ENCODE measurements around the gene ZNF518B. TPM values are rescaled to one million over a fixed set of nuclear protein-coding genes. Genes with fewer than 3 reads are reported as not detected.

ZNF518B gene, protein sequence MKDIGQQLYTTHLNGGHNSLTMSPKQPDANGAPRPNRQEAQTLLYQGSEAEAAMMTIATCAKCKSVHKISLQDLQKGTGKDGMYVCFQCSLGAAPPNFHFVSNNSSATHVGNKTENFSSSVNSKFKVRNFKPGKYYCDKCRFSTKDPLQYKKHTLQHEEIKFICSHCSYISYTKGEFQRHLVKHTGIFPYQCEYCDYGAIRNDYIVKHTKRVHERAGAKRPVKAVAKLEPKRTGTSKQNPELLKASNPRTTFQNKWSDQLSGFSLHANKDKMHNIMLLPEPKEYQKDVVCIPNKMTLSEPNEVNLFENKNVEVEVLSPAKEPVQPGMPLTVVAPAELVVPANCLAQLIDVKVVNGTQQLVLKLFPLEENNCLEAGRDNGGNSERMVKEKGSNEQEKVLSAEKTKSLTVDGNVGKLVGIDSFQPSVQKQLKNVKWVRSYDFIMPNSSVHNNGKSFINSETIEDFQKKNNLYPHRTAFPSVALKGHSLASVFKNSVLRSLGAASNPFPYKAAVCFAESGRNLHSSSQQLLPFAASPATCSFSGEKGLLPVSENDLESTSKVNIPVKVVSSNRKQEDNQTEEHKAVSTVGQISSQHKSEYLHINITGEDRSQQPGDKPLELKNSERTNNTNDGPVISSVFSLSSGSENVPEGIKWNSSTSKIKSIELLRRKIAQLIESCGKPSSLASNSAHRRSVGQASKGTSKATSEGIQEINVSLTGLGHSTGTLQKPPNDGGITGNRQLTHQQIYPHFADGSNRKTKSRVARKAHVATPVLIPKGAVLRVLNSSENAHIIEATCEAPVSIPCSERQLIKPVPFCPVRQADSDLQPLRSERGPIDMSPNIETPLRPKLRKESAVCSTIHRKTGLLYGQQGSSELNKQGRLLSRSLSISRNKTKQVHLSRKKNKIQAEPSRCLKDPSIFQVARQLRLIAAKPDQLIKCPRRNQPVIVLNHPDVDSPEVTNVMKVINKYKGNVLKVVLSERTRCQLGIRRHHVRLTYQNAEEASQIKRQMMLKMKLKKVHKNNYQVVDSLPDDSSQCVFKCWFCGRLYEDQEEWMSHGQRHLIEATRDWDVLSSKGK
- total RNA-seq: 22.8 TPM in 2 replicates

DNA sequence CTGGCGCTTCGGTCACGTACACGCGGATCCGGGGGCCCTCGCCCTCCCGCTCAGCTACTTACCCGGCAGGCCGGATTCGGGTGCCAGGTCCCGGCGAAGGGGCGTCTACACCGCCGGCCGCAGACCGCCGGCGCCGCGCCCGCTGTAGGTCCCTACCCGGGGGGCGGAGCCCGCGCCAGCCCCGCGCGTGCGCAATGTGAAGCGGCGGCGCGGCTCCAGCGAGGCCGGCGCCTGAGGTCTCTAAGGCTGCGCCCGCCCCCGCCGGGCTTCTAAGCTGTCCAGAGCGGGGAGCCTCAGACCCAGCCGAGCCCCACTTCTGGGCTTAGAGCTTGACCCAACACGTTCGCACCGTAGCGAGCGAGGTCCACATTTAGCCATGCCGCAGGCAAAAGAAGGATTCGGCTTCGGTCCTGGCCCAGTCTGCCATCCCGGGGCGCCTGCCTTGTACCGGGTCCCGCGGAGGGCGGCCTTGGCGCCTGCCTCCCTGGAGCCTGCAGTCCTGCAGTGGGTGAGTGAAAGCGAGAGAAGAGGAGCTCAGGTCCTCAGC is at the start of gene ZNF518B:
Gene ZNF518B, minus strand, starts transcription at position 172 of the 547 bp plus-strand sequence. CDS start 11,098 bp downstream, outside the sequence.
- peaks cover 60% of the 10 kb centered on the region for H3K4me1 Mint-ChIP-seq (ENCODE audit: low read depth)

DNA sequence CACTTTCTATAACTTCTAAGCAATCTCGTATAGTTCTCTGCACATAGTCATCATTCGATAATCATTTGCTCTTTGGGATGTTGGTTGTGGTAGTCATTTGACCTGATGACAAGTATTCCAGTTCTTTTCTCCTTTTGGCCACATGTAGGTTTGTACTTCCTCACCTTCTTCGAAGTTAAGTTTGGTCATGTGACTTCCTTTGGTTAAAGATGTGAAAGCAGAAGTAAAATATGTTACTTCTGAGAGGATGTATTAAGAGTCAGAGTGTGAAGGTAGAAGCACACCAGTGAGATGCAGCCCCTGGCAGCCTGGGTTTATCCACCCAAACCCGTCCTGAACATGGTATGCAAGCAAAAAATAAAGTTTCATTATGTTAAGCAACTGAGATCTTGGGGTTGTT is 48.9 kb upstream of the ZNF518B start:
- Mint-ChIP-seq H3K27ac (no peak overlapping the region), H3K4me1 (ENCODE audit: low read depth) (no peaks in the 10 kb centered on the region), H3K9me3 (peaks cover 11% of the 10 kb centered on the region), H3K36me3 (ENCODE audit: low read depth) (no peaks in the 10 kb centered on the region), H3K4me3 (no peak overlapping the region), H3K27me3 (ENCODE audit: insufficient read depth) (no peaks in the 10 kb centered on the region)
- intact Hi-C loops (cut with micrococcal nuclease): no loop called here
- DNase-seq (ENCODE audit: low spot score): no peak

More for the DNA sequence above, at the start of gene ZNF518B:
- peaks cover 17% of the 10 kb centered on the region for H3K27me3 Mint-ChIP-seq (ENCODE audit: insufficient read depth)
- peaks cover 42% of the 10 kb centered on the region for H3K36me3 Mint-ChIP-seq (ENCODE audit: low read depth)
- peak; percentile 79 for DNase-seq (ENCODE audit: low spot score)
- peak within 1 kb of the TSS; percentile 94 for H3K4me3 Mint-ChIP-seq
- peak within 1 kb of the TSS; percentile 94 for H3K27ac Mint-ChIP-seq
- intact Hi-C loops (cut with micrococcal nuclease): loop anchor here (1.0 to 10.0 kb wide), 5 partner anchors 200 to 497 kb away; no protein-coding TSS in a partner anchor
- peaks cover 9% of the 10 kb centered on the region for H3K9me3 Mint-ChIP-seq

DNA sequence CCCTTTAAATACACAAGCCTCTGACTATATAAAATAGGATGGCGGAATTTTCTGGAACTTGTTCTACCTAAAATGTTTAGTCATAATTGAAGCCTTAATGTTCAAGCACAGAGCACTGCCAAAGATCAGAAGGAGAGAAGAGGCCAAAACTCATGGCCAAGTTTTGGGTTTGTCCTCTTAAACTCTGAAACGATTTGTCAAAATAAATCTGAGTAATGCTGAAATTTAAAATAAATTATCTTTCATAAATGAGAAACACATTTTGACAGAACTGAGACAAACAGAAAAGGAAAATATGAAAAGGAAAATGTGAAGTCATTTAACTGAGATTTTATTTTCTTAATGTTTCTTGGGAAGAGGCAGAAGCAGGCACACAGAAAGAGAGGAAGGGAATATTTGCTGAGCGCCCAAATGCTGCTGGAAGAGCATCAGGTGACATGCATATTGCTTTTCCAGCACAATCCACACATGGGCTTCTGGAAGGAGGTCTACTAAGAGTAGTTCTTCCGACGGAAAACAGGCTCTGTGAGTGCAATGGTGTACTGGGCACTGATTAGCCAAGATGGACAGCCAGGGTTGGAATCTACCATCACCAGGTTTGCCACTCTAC is 47.4 kb upstream of the ZNF518B start:
- H3K27me3 Mint-ChIP-seq (ENCODE audit: insufficient read depth): no peaks in the 10 kb centered on the region
- H3K36me3 Mint-ChIP-seq (ENCODE audit: low read depth): no peaks in the 10 kb centered on the region
- intact Hi-C loops (cut with micrococcal nuclease): no loop called here
- peaks cover 11% of the 10 kb centered on the region for H3K9me3 Mint-ChIP-seq
- H3K27ac Mint-ChIP-seq: no peak overlapping the region
- DNase-seq (ENCODE audit: low spot score): no peak
- H3K4me3 Mint-ChIP-seq: no peak overlapping the region
- no peaks in the 10 kb centered on the region for H3K4me1 Mint-ChIP-seq (ENCODE audit: low read depth)

DNA sequence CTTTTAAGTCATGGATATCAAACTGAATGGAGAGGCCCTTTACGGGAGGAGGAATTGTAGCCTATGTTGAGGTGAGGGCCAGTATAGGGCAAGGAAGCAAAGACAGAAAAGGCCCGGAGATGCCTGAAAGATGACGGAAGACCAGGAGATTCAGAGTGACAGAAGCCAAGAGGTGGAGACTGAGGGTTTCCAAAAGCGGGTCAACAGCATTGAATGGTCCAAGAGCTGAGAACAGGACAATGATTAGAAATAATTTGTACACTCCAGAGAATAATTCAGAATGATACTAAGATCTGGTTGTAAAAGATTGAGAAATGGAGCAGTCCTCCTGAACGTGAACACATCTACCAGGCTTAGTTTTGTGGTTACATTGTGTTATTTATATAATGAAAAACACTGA is 45.5 kb upstream of the ZNF518B start:
- no peak overlapping the region for H3K27ac Mint-ChIP-seq
- peaks cover 11% of the 10 kb centered on the region for H3K9me3 Mint-ChIP-seq
- no peaks in the 10 kb centered on the region for H3K4me1 Mint-ChIP-seq (ENCODE audit: low read depth)
- intact Hi-C loops (cut with micrococcal nuclease): no loop called here
- H3K4me3 Mint-ChIP-seq: no peak overlapping the region
- H3K27me3 Mint-ChIP-seq (ENCODE audit: insufficient read depth): no peaks in the 10 kb centered on the region
- no peaks in the 10 kb centered on the region for H3K36me3 Mint-ChIP-seq (ENCODE audit: low read depth)
- DNase-seq (ENCODE audit: low spot score): no peak

DNA sequence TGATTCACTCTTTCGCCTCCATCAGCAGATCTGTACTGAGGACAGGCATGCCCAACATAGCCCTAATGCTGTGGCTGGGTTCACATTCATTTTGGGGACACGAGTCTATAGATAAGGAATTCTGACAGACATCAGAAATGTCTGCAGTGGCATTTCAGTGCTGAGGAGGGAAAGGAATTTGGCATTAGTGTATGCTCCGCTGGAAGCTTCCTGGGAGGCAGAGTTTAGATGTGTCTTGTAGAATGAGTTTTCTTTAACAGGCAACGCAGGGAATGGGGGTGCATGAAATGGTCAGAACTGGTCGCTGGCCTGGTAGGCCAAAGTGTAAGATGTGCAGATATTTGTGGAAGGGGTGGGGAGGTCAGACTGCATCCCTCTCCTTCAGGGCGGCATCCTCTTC is 43.5 kb upstream of the ZNF518B start:
- H3K4me3 Mint-ChIP-seq: no peak overlapping the region
- intact Hi-C loops (cut with micrococcal nuclease): no loop called here
- peaks cover 4% of the 10 kb centered on the region for H3K9me3 Mint-ChIP-seq
- DNase-seq (ENCODE audit: low spot score): no peak
- H3K27me3 Mint-ChIP-seq (ENCODE audit: insufficient read depth): no peaks in the 10 kb centered on the region
- no peaks in the 10 kb centered on the region for H3K4me1 Mint-ChIP-seq (ENCODE audit: low read depth)
- no peak overlapping the region for H3K27ac Mint-ChIP-seq
- H3K36me3 Mint-ChIP-seq (ENCODE audit: low read depth): no peaks in the 10 kb centered on the region

DNA sequence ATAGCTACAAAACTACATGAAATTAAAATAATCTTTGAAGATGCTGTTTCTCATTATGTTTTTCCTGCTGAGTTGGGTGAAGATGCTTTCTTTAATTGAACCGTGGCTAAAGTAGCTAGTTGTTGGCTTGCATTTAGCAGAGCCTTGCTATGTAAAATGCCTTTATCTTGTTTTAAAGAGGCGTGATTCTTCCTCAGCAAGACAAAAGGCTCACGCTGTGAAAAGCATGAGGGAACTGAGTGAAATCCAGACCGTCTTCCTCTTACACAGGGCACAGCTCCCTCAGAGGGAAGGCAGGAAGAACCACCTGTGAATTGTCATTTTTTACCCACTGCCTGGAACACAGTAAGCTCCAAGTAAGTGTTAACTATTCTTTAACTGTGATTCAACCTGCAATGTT is 39.0 kb upstream of the ZNF518B start:
- H3K9me3 Mint-ChIP-seq: no peaks in the 10 kb centered on the region
- H3K27ac Mint-ChIP-seq: no peak overlapping the region
- peaks cover 2% of the 10 kb centered on the region for H3K27me3 Mint-ChIP-seq (ENCODE audit: insufficient read depth)
- H3K4me3 Mint-ChIP-seq: no peak overlapping the region
- H3K36me3 Mint-ChIP-seq (ENCODE audit: low read depth): no peaks in the 10 kb centered on the region
- intact Hi-C loops (cut with micrococcal nuclease): no loop called here
- no peaks in the 10 kb centered on the region for H3K4me1 Mint-ChIP-seq (ENCODE audit: low read depth)
- no peak for DNase-seq (ENCODE audit: low spot score)

DNA sequence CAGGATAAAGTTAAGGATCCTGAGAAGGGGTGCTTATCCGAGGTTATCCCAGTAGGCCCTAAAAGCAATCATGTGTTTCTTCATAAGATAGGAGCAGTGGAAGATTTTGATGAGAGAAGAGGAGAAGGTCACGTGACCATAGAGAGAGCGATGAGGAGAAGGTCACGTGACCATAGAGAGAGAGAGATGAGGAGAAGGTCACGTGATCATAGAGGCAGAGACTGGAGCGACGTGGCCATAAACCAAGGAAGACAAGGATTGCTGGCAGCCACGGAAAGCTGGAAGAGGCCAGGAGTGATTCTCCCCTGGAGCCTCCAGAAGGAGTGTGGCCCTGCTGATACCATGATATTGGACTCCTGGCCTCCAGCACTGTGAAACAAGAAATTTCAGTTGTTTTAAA is 38.4 kb upstream of the ZNF518B start:
- Mint-ChIP-seq H3K27me3 (ENCODE audit: insufficient read depth) (peaks cover 2% of the 10 kb centered on the region), H3K27ac (no peak overlapping the region), H3K36me3 (ENCODE audit: low read depth) (no peaks in the 10 kb centered on the region), H3K4me3 (no peak overlapping the region), H3K9me3 (no peaks in the 10 kb centered on the region), H3K4me1 (ENCODE audit: low read depth) (no peaks in the 10 kb centered on the region)
- intact Hi-C loops (cut with micrococcal nuclease): no loop called here
- no peak for DNase-seq (ENCODE audit: low spot score)

DNA sequence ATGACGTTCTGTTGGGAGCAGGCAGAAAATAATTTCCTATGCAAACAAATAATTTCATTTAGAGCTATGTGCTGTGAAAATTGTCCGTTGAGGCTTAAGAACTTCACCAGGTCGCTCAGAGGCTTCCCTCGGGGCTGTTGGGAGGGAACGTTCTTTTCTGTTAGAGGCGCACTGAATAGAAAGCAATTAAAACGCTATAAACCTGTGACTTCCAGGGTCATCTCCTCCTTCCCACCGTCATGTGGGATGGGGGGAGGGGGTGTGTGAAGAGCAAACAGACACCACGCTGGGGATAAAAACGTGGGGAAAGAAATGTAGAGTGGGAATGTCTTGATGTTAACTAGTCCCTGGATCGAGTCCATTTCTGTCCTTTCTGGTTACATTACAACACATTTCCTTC is 35.2 kb upstream of the ZNF518B start:
- no peak overlapping the region for H3K27ac Mint-ChIP-seq
- intact Hi-C loops (cut with micrococcal nuclease): no loop called here

DNA sequence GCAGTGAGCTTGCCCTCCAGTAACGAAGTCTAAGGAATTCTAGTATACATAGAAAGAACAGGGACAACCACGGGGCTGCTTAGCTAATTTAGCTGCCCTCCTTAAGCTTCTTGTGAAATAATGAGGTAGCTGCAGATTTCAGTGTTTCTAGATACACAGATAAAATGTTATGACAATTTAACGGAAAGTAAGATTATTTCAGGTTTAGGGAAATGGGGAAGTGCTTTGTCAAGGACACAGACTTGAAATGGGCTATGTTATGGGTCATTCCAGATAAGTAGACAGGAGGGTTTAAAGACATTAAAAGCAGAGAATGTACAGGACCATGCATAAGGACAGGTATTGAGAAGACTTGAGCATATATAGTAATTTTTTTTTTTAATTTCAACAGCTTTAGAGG is 34.2 kb upstream of the ZNF518B start:
- Mint-ChIP-seq H3K4me3 (no peak overlapping the region), H3K9me3 (no peaks in the 10 kb centered on the region), H3K27me3 (ENCODE audit: insufficient read depth) (peaks cover 24% of the 10 kb centered on the region), H3K4me1 (ENCODE audit: low read depth) (peaks cover 6% of the 10 kb centered on the region), H3K36me3 (ENCODE audit: low read depth) (no peaks in the 10 kb centered on the region), H3K27ac (no peak overlapping the region)
- intact Hi-C loops (cut with micrococcal nuclease): no loop called here
- DNase-seq (ENCODE audit: low spot score): no peak

More for the DNA sequence above, 35.2 kb upstream of the ZNF518B start:
- Mint-ChIP-seq H3K4me1 (ENCODE audit: low read depth) (peaks cover 6% of the 10 kb centered on the region), H3K36me3 (ENCODE audit: low read depth) (no peaks in the 10 kb centered on the region), H3K9me3 (no peaks in the 10 kb centered on the region), H3K27me3 (ENCODE audit: insufficient read depth) (peaks cover 15% of the 10 kb centered on the region), H3K4me3 (no peak overlapping the region)
- DNase-seq (ENCODE audit: low spot score): no peak

DNA sequence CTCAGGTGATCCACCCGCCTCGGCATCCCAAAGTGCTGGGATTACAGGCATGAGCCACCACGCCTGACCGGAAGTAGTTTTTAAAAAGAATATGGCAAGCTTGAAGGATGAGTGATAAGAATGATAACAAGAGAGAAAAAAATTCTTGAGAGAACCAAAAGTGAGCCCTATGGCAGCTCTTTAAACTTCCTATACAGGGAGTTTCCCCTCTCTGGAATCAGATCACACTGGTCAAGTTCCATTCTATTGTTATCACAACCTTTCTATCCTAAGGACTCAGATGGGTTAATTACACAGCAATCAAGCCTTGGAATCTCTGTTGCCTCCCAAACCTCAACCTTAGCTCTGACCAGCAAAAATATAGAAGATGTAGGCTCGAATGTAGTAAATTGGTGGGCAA is 33.8 kb upstream of the ZNF518B start:
- intact Hi-C loops (cut with micrococcal nuclease): no loop called here
- Mint-ChIP-seq H3K27me3 (ENCODE audit: insufficient read depth) (peaks cover 24% of the 10 kb centered on the region), H3K9me3 (no peaks in the 10 kb centered on the region), H3K4me3 (no peak overlapping the region), H3K27ac (no peak overlapping the region), H3K36me3 (ENCODE audit: low read depth) (no peaks in the 10 kb centered on the region), H3K4me1 (ENCODE audit: low read depth) (peaks cover 6% of the 10 kb centered on the region)
- DNase-seq (ENCODE audit: low spot score): no peak

DNA sequence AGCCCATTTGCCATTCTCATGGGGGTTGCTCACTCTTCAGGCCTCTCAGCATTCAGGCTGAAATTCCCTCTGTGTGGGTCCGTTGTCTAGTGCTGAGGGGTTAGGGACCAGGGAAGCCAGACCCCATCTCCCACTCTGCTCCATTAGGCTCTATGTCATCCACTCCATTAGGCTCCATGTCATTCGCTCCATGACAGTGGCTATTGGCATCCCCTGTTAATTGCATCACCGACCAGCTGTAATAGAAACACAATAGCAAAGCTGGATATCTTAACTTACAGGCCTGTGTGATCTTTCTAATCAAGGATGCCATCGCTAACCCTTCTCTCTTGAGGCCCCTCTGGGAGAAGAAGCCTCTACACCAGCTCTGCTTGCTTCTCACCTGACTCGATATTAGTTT is 25.7 kb upstream of the ZNF518B start:
- DNase-seq (ENCODE audit: low spot score): no peak
- intact Hi-C loops (cut with micrococcal nuclease): no loop called here
- Mint-ChIP-seq H3K4me1 (ENCODE audit: low read depth) (no peaks in the 10 kb centered on the region), H3K36me3 (ENCODE audit: low read depth) (no peaks in the 10 kb centered on the region), H3K4me3 (no peak overlapping the region), H3K27me3 (ENCODE audit: insufficient read depth) (peaks cover 20% of the 10 kb centered on the region), H3K27ac (no peak overlapping the region), H3K9me3 (no peaks in the 10 kb centered on the region)

DNA sequence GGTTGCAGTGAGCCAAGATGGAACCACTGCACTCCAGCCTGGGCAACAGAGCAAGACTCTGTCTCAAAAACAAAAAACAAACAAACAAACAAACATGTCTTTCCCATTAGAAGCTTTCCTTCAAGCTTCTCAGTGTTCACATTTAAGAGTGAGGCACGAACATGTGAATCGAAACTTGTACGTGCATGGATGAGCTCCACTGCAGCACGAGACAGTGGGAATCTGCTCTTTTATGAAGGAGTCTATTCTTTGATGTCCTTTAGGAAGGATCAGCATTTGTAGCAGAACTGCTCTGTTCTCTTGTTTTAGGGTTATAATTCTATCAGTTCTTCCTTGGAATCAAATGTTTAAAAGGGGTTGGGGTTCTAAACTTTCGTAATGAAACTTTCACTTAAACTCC is 23.4 kb upstream of the ZNF518B start:
- intact Hi-C loops (cut with micrococcal nuclease): no loop called here
- DNase-seq (ENCODE audit: low spot score): no peak
- Mint-ChIP-seq H3K27me3 (ENCODE audit: insufficient read depth) (peaks cover 7% of the 10 kb centered on the region), H3K27ac (no peak overlapping the region), H3K4me1 (ENCODE audit: low read depth) (no peaks in the 10 kb centered on the region), H3K36me3 (ENCODE audit: low read depth) (no peaks in the 10 kb centered on the region), H3K4me3 (no peak overlapping the region), H3K9me3 (no peaks in the 10 kb centered on the region)
